Caco-2 (cell line): Measurements from ENCODE around the gene SLC12A1. TPM values are rescaled to one million over a fixed set of nuclear protein-coding genes. Genes with fewer than 3 reads are reported as not detected.

Source experiments
- BruUV-seq: library from RNA; stranded (reverse); fragments of 400-500 nt; replicated peaks from 2 replicates; lab custom pipeline; 2021; lab: Mats Ljungman, UMichigan
- CTCF ChIA-PET: fragments of 300-600 bp; sonication (Branson Sonifier 250); formaldehyde crosslinking; loops from one replicate; lab custom pipeline; 2022; ENCODE audit warnings: antibody characterized with exemption; lab: Charles Lee
- POLR2A ChIA-PET: fragments of 300-600 bp; sonication (Branson Sonifier 250); formaldehyde crosslinking; loops from one replicate; lab custom pipeline; 2022; ENCODE audit warnings: antibody characterized with exemption; lab: Charles Lee
- DNase-seq, 2 experiments: peaks; one replicate each; pipeline versions ENCODE4 v3.0.0 to v3.0.0-alpha.2; 2020 to 2022
- H3K27me3 ChIP-seq: replicated peaks from 2 replicates; pipeline ENCODE4 v1.6.0; 2011; ENCODE audit warnings: low read length; ENCODE audit not compliant: control insufficient read depth, insufficient read depth
- H3K36me3 ChIP-seq: 2 replicates; pipeline ENCODE4 v1.5.1; 2011; ENCODE audit warnings: low read length; ENCODE audit not compliant: control insufficient read depth, insufficient read depth
- H3K4me1 ChIP-seq: fragments of 250-450 bp; sonication (Bioruptor Pico); 2 replicates; pipeline ENCODE4 v1.5.1; 2020; ENCODE audit warnings: mild to moderate bottlenecking
- H3K4me3 ChIP-seq: 2 replicates; pipeline ENCODE4 v1.5.1; 2011; ENCODE audit warnings: low read depth, mild to moderate bottlenecking, control low read depth, low read length
- H3K9me3 ChIP-seq: fragments of 250-450 bp; sonication (Bioruptor Pico); 2 replicates; pipeline ENCODE4 v1.5.1; 2020; ENCODE audit warnings: mild to moderate bottlenecking, moderate library complexity
- H3K27ac Mint-ChIP-seq: one replicate; pipeline ENCODE4 v1.8.0; 2022; ENCODE audit warnings: mixed read lengths; ENCODE audit not compliant: unreplicated experiment
- H3K27me3 Mint-ChIP-seq: one replicate; pipeline ENCODE4 v1.8.0; 2022; ENCODE audit warnings: mixed read lengths; ENCODE audit not compliant: insufficient read depth, unreplicated experiment
- H3K36me3 Mint-ChIP-seq: one replicate; pipeline ENCODE4 v1.8.0; 2022; ENCODE audit warnings: mild to moderate bottlenecking, mixed read lengths; ENCODE audit not compliant: insufficient read depth, unreplicated experiment
- H3K4me1 Mint-ChIP-seq: one replicate; pipeline ENCODE4 v1.8.0; 2022; ENCODE audit warnings: low read depth, mixed read lengths; ENCODE audit not compliant: unreplicated experiment
- H3K4me3 Mint-ChIP-seq: one replicate; pipeline ENCODE4 v1.8.0; 2022; ENCODE audit warnings: mild to moderate bottlenecking, moderate library complexity, mixed read lengths; ENCODE audit not compliant: unreplicated experiment
- H3K9me3 Mint-ChIP-seq: one replicate; pipeline ENCODE4 v1.8.0; 2022; ENCODE audit warnings: mixed read lengths; ENCODE audit not compliant: unreplicated experiment
- CTCF ChIP-seq, 2 experiments: fragments of 200-600 bp in 1 of 2; IDR thresholded peaks; 1 replicate in 1 of 2; 2 replicates in 1 of 2; pipeline versions ENCODE4 v1.5.1 to v1.8.0; 2011 to 2022; ENCODE audit warnings: antibody characterized with exemption in 1 of 2, control low read depth in 1 of 2, inconsistent platforms in 1 of 2, low read depth in 1 of 2, low read length in 1 of 2, mild to moderate bottlenecking in 1 of 2, moderate library complexity in 1 of 2; ENCODE audit not compliant: insufficient read depth in 1 of 2, severe bottlenecking in 1 of 2, unreplicated experiment in 1 of 2
- intact Hi-C: fragments of 100-400 bp; cut with micrococcal nuclease; formaldehyde crosslinking; loops from one replicate; pipeline ENCODE4 v1.10.0; 2022; ENCODE audit not compliant: unreplicated experiment
- total RNA-seq: library from RNA; stranded (reverse); gene quantifications from 2 replicates; pipeline ENCODE4 v1.2.3, GENCODE V29; 2022

Gene SLC12A1
- total RNA-seq, 1 experiment from 2014 or later = not detected

GRCh38 chr15:48266024-48266689 lies 60.1 kb downstream of the SLC12A1 start:
- Histone ChIP-seq H3K4me3 (no peak overlapping the region), H3K36me3 (no peaks in the 10 kb centered on the region), H3K9me3 (no peaks in the 10 kb centered on the region), H3K4me1 (no peaks in the 10 kb centered on the region), H3K27me3 (no peaks in the 10 kb centered on the region)
- H3K27ac Mint-ChIP-seq = no peak overlapping the region
- H3K4me1 Mint-ChIP-seq = no peaks in the 10 kb centered on the region
- intact Hi-C loops = no loop called here
- CTCF ChIA-PET = no interaction called here
- POLR2A ChIA-PET = no interaction called here
- DNase-seq = no peak
- H3K36me3 Mint-ChIP-seq = no peaks in the 10 kb centered on the region
- H3K27me3 Mint-ChIP-seq = peaks cover 18% of the 10 kb centered on the region
- H3K9me3 Mint-ChIP-seq = no peaks in the 10 kb centered on the region
- no peak overlapping the region for H3K4me3 Mint-ChIP-seq
- no TSS peak for BruUV-seq
- no peak for TF ChIP-seq CTCF (IDR thresholded peaks at IDR 0.05; ENCODE audit: insufficient read depth in 1 of 2, low read depth in 1 of 2, low read length in 1 of 2, severe bottlenecking in 1 of 2, unreplicated experiment in 1 of 2)

GRCh38 chr15:48267766-48268165 lies 61.7 kb downstream of the SLC12A1 start:
- Mint-ChIP-seq H3K27me3 (peaks cover 15% of the 10 kb centered on the region), H3K27ac (no peak overlapping the region), H3K36me3 (no peaks in the 10 kb centered on the region), H3K4me1 (no peaks in the 10 kb centered on the region), H3K9me3 (no peaks in the 10 kb centered on the region), H3K4me3 (no peak overlapping the region)
- intact Hi-C loops = no loop called here
- ChIA-PET CTCF (no interaction called here), POLR2A (no interaction called here)
- DNase-seq = no peak
- no TSS peak for BruUV-seq
- Histone ChIP-seq H3K36me3 (no peaks in the 10 kb centered on the region), H3K4me3 (no peak overlapping the region), H3K9me3 (no peaks in the 10 kb centered on the region), H3K27me3 (no peaks in the 10 kb centered on the region), H3K4me1 (no peaks in the 10 kb centered on the region)
- TF ChIP-seq CTCF (IDR thresholded peaks at IDR 0.05; ENCODE audit: insufficient read depth in 1 of 2, low read depth in 1 of 2, low read length in 1 of 2, severe bottlenecking in 1 of 2, unreplicated experiment in 1 of 2) = no peak

GRCh38 chr15:48273049-48273448 lies 66.9 kb downstream of the SLC12A1 start:
- Histone ChIP-seq H3K4me3 (no peak overlapping the region), H3K36me3 (no peaks in the 10 kb centered on the region), H3K27me3 (no peaks in the 10 kb centered on the region), H3K4me1 (no peaks in the 10 kb centered on the region), H3K9me3 (no peaks in the 10 kb centered on the region)
- Mint-ChIP-seq H3K27ac (no peak overlapping the region), H3K27me3 (peaks cover 2% of the 10 kb centered on the region), H3K36me3 (no peaks in the 10 kb centered on the region), H3K4me1 (peaks cover 6% of the 10 kb centered on the region), H3K9me3 (no peaks in the 10 kb centered on the region), H3K4me3 (no peak overlapping the region)
- peak; percentile 3 to 33 for DNase-seq
- CTCF ChIA-PET = no interaction called here
- no peak for TF ChIP-seq CTCF (IDR thresholded peaks at IDR 0.05; ENCODE audit: insufficient read depth in 1 of 2, low read depth in 1 of 2, low read length in 1 of 2, severe bottlenecking in 1 of 2, unreplicated experiment in 1 of 2)
- no TSS peak for BruUV-seq
- POLR2A ChIA-PET = no interaction called here
- intact Hi-C loops = no loop called here
